HepG2 (cell line): Measurements from ENCODE around the gene DEFB128. TPM values are rescaled to one million over a fixed set of nuclear protein-coding genes. Genes with fewer than 3 reads are reported as not detected.

Experiments used
- ATAC-seq: fragments of 200-7000 bp; cut with Tn5 transposase; 3 replicates; pipeline ENCODE4 v1.9.1; 2020; ENCODE audit warnings: mild to moderate bottlenecking, moderate library complexity
- BruUV-seq: library from RNA; stranded (reverse); fragments of 400-500 nt; replicated peaks from 2 replicates; lab custom pipeline; 2021; lab: Mats Ljungman, UMichigan
- CTCF ChIA-PET: fragments of 300-600 bp; formaldehyde crosslinking; extraction: SDS; loops from one replicate; lab custom pipeline; 2021; ENCODE audit warnings: low total read pairs, inconsistent platforms, low intra/inter-chr PET ratio; lab: Yijun Ruan, JAX
- POLR2A ChIA-PET: fragments of 350-600 bp; sonication (Branson Sonifier 250); formaldehyde crosslinking; loops from one replicate; lab custom pipeline; 2020; ENCODE audit warnings: antibody characterized with exemption, inconsistent platforms; lab: Yijun Ruan, JAX
- DNase-seq: peaks from one replicate; pipeline ENCODE4 v3.0.0-alpha.2; 2015; ENCODE audit warnings: low spot score
- FAIRE-seq: peaks from 3 replicates; lab custom pipeline; 2011; peaks lifted over from hg19 to GRCh38; lab: Jason Lieb, UNC
- H2AFZ ChIP-seq: one replicate; pipeline ENCODE4 v1.6.1; 2011; ENCODE audit warnings: low read length, inconsistent platforms
- H3K27ac ChIP-seq: fragments of 300-600 bp; 3 replicates; pipeline ENCODE4 v1.8.0; 2011; ENCODE audit warnings: mixed run types, mild to moderate bottlenecking, mixed read lengths, low read length, inconsistent platforms; ENCODE audit not compliant: insufficient read depth; ENCODE audit errors: extremely low read length
- H3K27me3 ChIP-seq, 2 experiments: fragments of 200-600 bp in 1 of 2; 2 replicates in 1 of 2; 3 replicates in 1 of 2; pipeline versions ENCODE4 v1.6.0 to v1.8.0; 2011; ENCODE audit warnings: low read length in 2 of 2, mild to moderate bottlenecking in 2 of 2, moderate library complexity in 2 of 2, inconsistent platforms in 1 of 2; ENCODE audit not compliant: insufficient read depth in 2 of 2, control insufficient read depth in 1 of 2
- H3K36me3 ChIP-seq, 2 experiments: fragments of 200-600 bp in 1 of 2; replicated peaks in 1 of 2; 2 replicates in 1 of 2; 3 replicates in 1 of 2; pipeline versions ENCODE4 v1.5.1 to v1.8.0; 2011; ENCODE audit warnings: low read length in 2 of 2, inconsistent platforms in 1 of 2; ENCODE audit not compliant: insufficient read depth in 2 of 2, control insufficient read depth in 1 of 2
- H3K4me1 ChIP-seq: 2 replicates; pipeline ENCODE4 v1.5.1; 2012; ENCODE audit warnings: low read length, inconsistent platforms; ENCODE audit not compliant: insufficient read depth
- H3K4me2 ChIP-seq: 2 replicates; pipeline ENCODE4 v1.6.0; 2011; ENCODE audit warnings: low read depth, low read length, inconsistent platforms
- H3K4me3 ChIP-seq, 3 experiments: fragments of 200-600 bp in 1 of 3; sonication (generic), shearing (Covaris generic) in 1 of 3; replicated peaks in 1 of 3; 2 replicates each; pipeline ENCODE4 v1.5.1; 2011 to 2016; ENCODE audit warnings: low read length in 3 of 3, inconsistent platforms in 2 of 3, low read depth in 2 of 3, mild to moderate bottlenecking in 2 of 3, control low read depth in 1 of 3, mixed read lengths in 1 of 3; ENCODE audit not compliant: insufficient read depth in 1 of 3
- H3K79me2 ChIP-seq: one replicate; pipeline ENCODE4 v1.6.1; 2011; ENCODE audit warnings: low read length, inconsistent platforms; ENCODE audit not compliant: insufficient read depth
- H3K9ac ChIP-seq: 2 replicates; pipeline ENCODE4 v1.6.0; 2011; ENCODE audit warnings: mild to moderate bottlenecking, low read depth, low read length, inconsistent platforms; ENCODE audit not compliant: insufficient read depth
- H3K9me3 ChIP-seq: 2 replicates; pipeline ENCODE4 v1.5.1; 2012; ENCODE audit warnings: mild to moderate bottlenecking, low read length
- H4K20me1 ChIP-seq: 2 replicates; pipeline ENCODE4 v1.6.0; 2011; ENCODE audit warnings: inconsistent platforms, mild to moderate bottlenecking, low read length, moderate library complexity; ENCODE audit not compliant: insufficient read depth
- ATF7 ChIP-seq, 2 experiments: fragments of 450-650 bp in 1 of 2; sonication (generic) in 1 of 2; formaldehyde crosslinking in 1 of 2; IDR thresholded peaks; 2 replicates each; pipeline versions ENCODE4 v1.4.0 to v1.6.1; 2016 to 2020; ENCODE audit warnings: antibody characterized with exemption in 1 of 2, mild to moderate bottlenecking in 1 of 2, missing genetic modification reagents in 1 of 2
- CHD2 ChIP-seq: IDR thresholded peaks from 2 replicates; pipeline ENCODE4 v1.6.1; 2011; ENCODE audit warnings: low read depth, low read length, improper control_type of control experiment
- CREB1 ChIP-seq, 2 experiments: fragments of 450-650 bp in 1 of 2; IDR thresholded peaks; 2 replicates each; pipeline ENCODE4 v1.6.1; 2016 to 2017; ENCODE audit warnings: control low read depth in 1 of 2, mild to moderate bottlenecking in 1 of 2, missing compliant biosample characterization in 1 of 2, missing genetic modification characterization in 1 of 2
- FLYWCH1 ChIP-seq: sonication (generic); formaldehyde crosslinking; IDR thresholded peaks from 2 replicates; pipeline ENCODE4 v1.8.1; 2023; ENCODE audit warnings: mild to moderate bottlenecking, missing genetic modification reagents
- FOSL1 ChIP-seq: sonication (generic); formaldehyde crosslinking; IDR thresholded peaks from 2 replicates; pipeline ENCODE4 v1.9.0; 2021; ENCODE audit warnings: missing genetic modification reagents, borderline replicate concordance
- FOXK1 ChIP-seq: sonication (generic); formaldehyde crosslinking; IDR thresholded peaks from 2 replicates; pipeline ENCODE4 v1.4.0; 2020; ENCODE audit warnings: low read depth, missing genetic modification reagents, borderline replicate concordance
- GABPB1 ChIP-seq: IDR thresholded peaks from 2 replicates; pipeline ENCODE4 v1.6.1; 2016; ENCODE audit warnings: mild to moderate bottlenecking, missing genetic modification reagents, moderate library complexity, missing compliant biosample characterization
- MXI1 ChIP-seq: IDR thresholded peaks from 3 replicates; pipeline ENCODE4 v1.6.1; 2012; ENCODE audit warnings: low read depth, low read length, inconsistent platforms, borderline replicate concordance
- NPAS2 ChIP-seq: sonication (generic); formaldehyde crosslinking; IDR thresholded peaks from 2 replicates; pipeline ENCODE4 v1.8.0; 2022; ENCODE audit warnings: mild to moderate bottlenecking, missing genetic modification reagents, borderline replicate concordance
- PHF21A ChIP-seq: sonication (generic); formaldehyde crosslinking; IDR thresholded peaks from 2 replicates; pipeline ENCODE4 v1.5.0; 2020; ENCODE audit warnings: mild to moderate bottlenecking, missing genetic modification reagents
- SP1 ChIP-seq, 2 experiments: fragments of 450-650 bp in 1 of 2; sonication (generic) in 1 of 2; formaldehyde crosslinking in 1 of 2; IDR thresholded peaks; 2 replicates each; pipeline versions ENCODE4 v1.4.0 to v1.6.1; 2016 to 2020; ENCODE audit warnings: missing genetic modification reagents in 1 of 2
- TARDBP ChIP-seq: sonication (generic); formaldehyde crosslinking; IDR thresholded peaks from 2 replicates; pipeline ENCODE4 v1.8.0; 2022; ENCODE audit warnings: mild to moderate bottlenecking, missing genetic modification reagents
- TBX2 ChIP-seq: sonication (generic); formaldehyde crosslinking; IDR thresholded peaks from 2 replicates; pipeline ENCODE4 v1.5.0; 2020; ENCODE audit warnings: missing genetic modification reagents, mild to moderate bottlenecking, borderline replicate concordance
- ZNF317 ChIP-seq: sonication (generic); formaldehyde crosslinking; IDR thresholded peaks from 2 replicates; pipeline ENCODE4 v1.5.0; 2020; ENCODE audit warnings: mild to moderate bottlenecking, missing genetic modification reagents
- ZNF496 ChIP-seq: sonication (generic); formaldehyde crosslinking; IDR thresholded peaks from 2 replicates; pipeline ENCODE4 v1.8.1; 2023; ENCODE audit warnings: mild to moderate bottlenecking, moderate library complexity, missing genetic modification reagents; ENCODE audit not compliant: insufficient replicate concordance
- ZNF557 ChIP-seq: sonication (generic); formaldehyde crosslinking; IDR thresholded peaks from 2 replicates; pipeline ENCODE4 v1.4.0; 2020; ENCODE audit warnings: missing genetic modification reagents
- ZNF841 ChIP-seq: sonication (generic); formaldehyde crosslinking; IDR thresholded peaks from 2 replicates; pipeline ENCODE4 v1.8.1; 2023; ENCODE audit warnings: missing genetic modification reagents, borderline replicate concordance
- WGBS: methylation state at CpG from one replicate; pipeline ENCODE4 v1.1.6; 2017; ENCODE audit warnings: low lambda C conversion rate; 5-methylcytosine and 5-hydroxymethylcytosine counted together
- in situ Hi-C: cut with HindIII; loops from 2 replicates; pipeline ENCODE4 v1.10.0; 2017; ENCODE audit warnings: low pct_unique_long_range_greater_than_20kb; ENCODE audit not compliant: extremely low pct_ligation_motif_present
- intact Hi-C: fragments of 100-400 bp; cut with micrococcal nuclease; formaldehyde crosslinking; loops from one replicate; pipeline ENCODE4 v1.10.0; 2022; ENCODE audit not compliant: unreplicated experiment
- polyA plus RNA-seq, 8 experiments: library from polyadenylated mRNA; depleted of rRNA in 3 of 8; stranded (reverse) in 7 of 8; unstranded in 1 of 8; fragments of >200 nt; fragmentation: Illumina TruSeq in 4 of 8; extraction: Trizol in 4 of 8; gene quantifications; 2 replicates each; pipeline versions ENCODE4 v1.2.1 to v1.2.3, GENCODE V29; 2011 to 2016; ENCODE audit warnings: low read depth in 4 of 8, missing spikeins in 1 of 8, mixed read lengths in 1 of 8; ENCODE audit not compliant: insufficient read depth in 1 of 8
- total RNA-seq, 5 experiments: library from RNA; depleted of rRNA; stranded (reverse); fragments of >200 nt; fragmentation: Illumina TruSeq; extraction: Trizol; gene quantifications; 2 replicates each; pipeline ENCODE4 v1.2.3, GENCODE V29; 2016; ENCODE audit warnings: low read depth in 1 of 5
- TF ChIP-seq, protein P1 (sequence below): sonication (generic); formaldehyde crosslinking; IDR thresholded peaks from 2 replicates; pipeline ENCODE4 v1.8.0; 2022; ENCODE audit warnings: missing genetic modification reagents, mild to moderate bottlenecking, moderate library complexity, borderline replicate concordance

The DEFB128 gene
- total and polyA plus RNA-seq, 2 of the 13 experiments (the other 11 are each of a cell fraction or from before 2014, with no cell fraction given) = not detected

DNA sequence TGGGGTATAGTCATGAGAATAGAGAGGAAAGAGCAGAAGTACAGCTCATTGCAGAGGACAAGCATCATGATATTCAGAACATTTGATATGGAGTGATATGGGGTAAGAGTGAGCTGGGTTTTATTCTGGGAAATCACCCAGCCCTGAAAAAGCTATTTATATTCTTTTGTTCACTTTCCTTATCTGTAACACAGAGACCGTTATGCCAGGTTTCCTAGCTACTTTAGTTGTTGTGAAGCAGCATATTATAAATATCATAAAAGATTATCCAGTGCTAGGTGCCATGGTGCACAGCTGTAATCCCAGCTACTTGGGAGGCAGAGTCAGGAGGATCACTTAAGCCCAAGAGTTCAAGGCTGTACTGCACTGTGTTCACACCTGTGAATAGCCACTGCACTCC lies 27.8 kb upstream of the DEFB128 start:
- no peak overlapping the region for H2AFZ ChIP-seq
- TF ChIP-seq NPAS2 (CRISPR knock-in tag) = no peak
- no peak for TF ChIP-seq ZNF317
- no peak for TF ChIP-seq FOXK1
- no peak for TF ChIP-seq ZNF496 (CRISPR knock-in tag)
- H3K4me1 ChIP-seq = no peaks in the 10 kb centered on the region
- H3K27me3 ChIP-seq = peaks cover 0 to 13% of the 10 kb centered on the region in 2 experiments; a peak in 3 of 5 replicates
- no peaks in the 10 kb centered on the region for H3K9me3 ChIP-seq
- in situ Hi-C loops = no loop called here
- no peak for ATAC-seq
- POLR2A ChIA-PET = no interaction called here
- no peaks in the 10 kb centered on the region for H4K20me1 ChIP-seq
- no peaks in the 10 kb centered on the region for H3K36me3 ChIP-seq
- no peaks in the 10 kb centered on the region for H3K79me2 ChIP-seq
- H3K4me3 ChIP-seq = no peak overlapping the region
- no peak overlapping the region for H3K27ac ChIP-seq
- no TSS peak for BruUV-seq
- CTCF ChIA-PET = no interaction called here
- no peak for FAIRE-seq
- 0% methylated on average over 1 of the region's 1 CpG for WGBS
- no peak overlapping the region for H3K4me2 ChIP-seq
- intact Hi-C loops = no loop called here
- DNase-seq = no peak
- H3K9ac ChIP-seq = no peak overlapping the region

DNA sequence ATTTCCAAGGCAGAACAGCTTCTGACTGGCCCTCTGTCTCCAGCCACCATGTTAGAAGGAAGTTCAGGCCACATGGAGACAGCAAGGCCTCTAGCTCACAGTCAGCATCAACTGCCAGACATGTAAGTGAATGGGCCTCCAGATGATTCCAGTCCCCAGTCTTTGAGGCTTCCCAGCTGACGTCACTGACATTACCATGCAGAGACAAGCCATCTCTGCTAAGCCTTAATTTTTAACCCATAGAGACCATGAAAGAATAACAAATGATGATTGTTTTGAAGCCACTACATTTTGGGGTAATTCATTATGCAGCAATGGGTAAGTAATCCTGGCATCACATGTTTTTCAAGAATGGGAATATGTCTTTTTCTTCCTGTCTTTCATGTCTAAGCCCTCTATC lies 26.3 kb upstream of the DEFB128 start:
- ATAC-seq (no peak), DNase-seq (no peak), FAIRE-seq (no peak)
- H4K20me1 ChIP-seq = no peaks in the 10 kb centered on the region
- intact Hi-C loops = no loop called here
- TF ChIP-seq MXI1 (no peak), FOSL1 (CRISPR knock-in tag) (no peak), ATF7 (IDR thresholded peaks at IDR 0.05) (peak; percentile 61), ATF7 (CRISPR knock-in tag; IDR thresholded peaks at IDR 0.05) (no peak), SP1 (IDR thresholded peaks at IDR 0.05) (no peak), SP1 (CRISPR knock-in tag; IDR thresholded peaks at IDR 0.05) (no peak), GABPB1 (CRISPR knock-in tag) (no peak), PHF21A (CRISPR knock-in tag) (no peak), ZNF557 (CRISPR knock-in tag) (no peak), FLYWCH1 (no peak), CHD2 (no peak), TBX2 (CRISPR knock-in tag) (no peak), TARDBP (CRISPR knock-in tag) (no peak), CREB1 (IDR thresholded peaks at IDR 0.05) (peak; percentile 92), CREB1 (CRISPR knock-in tag; IDR thresholded peaks at IDR 0.05) (no peak), ZNF841 (CRISPR knock-in tag) (no peak)
- TF ChIP-seq, protein P1, sequence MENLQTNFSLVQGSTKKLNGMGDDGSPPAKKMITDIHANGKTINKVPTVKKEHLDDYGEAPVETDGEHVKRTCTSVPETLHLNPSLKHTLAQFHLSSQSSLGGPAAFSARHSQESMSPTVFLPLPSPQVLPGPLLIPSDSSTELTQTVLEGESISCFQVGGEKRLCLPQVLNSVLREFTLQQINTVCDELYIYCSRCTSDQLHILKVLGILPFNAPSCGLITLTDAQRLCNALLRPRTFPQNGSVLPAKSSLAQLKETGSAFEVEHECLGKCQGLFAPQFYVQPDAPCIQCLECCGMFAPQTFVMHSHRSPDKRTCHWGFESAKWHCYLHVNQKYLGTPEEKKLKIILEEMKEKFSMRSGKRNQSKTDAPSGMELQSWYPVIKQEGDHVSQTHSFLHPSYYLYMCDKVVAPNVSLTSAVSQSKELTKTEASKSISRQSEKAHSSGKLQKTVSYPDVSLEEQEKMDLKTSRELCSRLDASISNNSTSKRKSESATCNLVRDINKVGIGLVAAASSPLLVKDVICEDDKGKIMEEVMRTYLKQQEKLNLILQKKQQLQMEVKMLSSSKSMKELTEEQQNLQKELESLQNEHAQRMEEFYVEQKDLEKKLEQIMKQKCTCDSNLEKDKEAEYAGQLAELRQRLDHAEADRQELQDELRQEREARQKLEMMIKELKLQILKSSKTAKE (CRISPR knock-in tag) = no peak
- no peak overlapping the region for H2AFZ ChIP-seq
- H3K4me1 ChIP-seq = no peaks in the 10 kb centered on the region
- no peaks in the 10 kb centered on the region for H3K9me3 ChIP-seq
- H3K79me2 ChIP-seq = no peaks in the 10 kb centered on the region
- POLR2A ChIA-PET = no interaction called here
- in situ Hi-C loops = no loop called here
- no TSS peak for BruUV-seq
- no peak overlapping the region for H3K9ac ChIP-seq
- CTCF ChIA-PET = no interaction called here
- no peak overlapping the region for H3K4me3 ChIP-seq
- no peak overlapping the region for H3K4me2 ChIP-seq
- WGBS = 8% methylated on average over 1 of the region's 1 CpG
- H3K36me3 ChIP-seq = no peaks in the 10 kb centered on the region
- H3K27ac ChIP-seq = no peak overlapping the region
- peaks cover 1 to 21% of the 10 kb centered on the region in 2 experiments; a peak in 3 of 5 replicates for H3K27me3 ChIP-seq
